Epithelial cell of proximal tubule (primary cell): Measurements from ENCODE around the gene GTPBP2. TPM values are rescaled to one million over a fixed set of nuclear protein-coding genes. Genes with fewer than 3 reads are reported as not detected.
"Not testable (repeated sequence)": the region's sequence is repeated elsewhere in the genome, so short reads cannot be mapped to it uniquely, and the experiment has no call there.

Experiments
- DNase-seq: peaks from one replicate; pipeline ENCODE4 v3.0.0-alpha.2; 2011; ENCODE audit warnings: low read depth
- H3K4me3 ChIP-seq: 2 replicates; pipeline ENCODE4 v1.5.1; 2011; ENCODE audit warnings: low read depth, mild to moderate bottlenecking, low read length
- total RNA-seq: library from RNA; depleted of rRNA; stranded (reverse); fragments of >200 nt; gene quantifications from 2 replicates; pipeline ENCODE4 v1.2.3, GENCODE V29; 2015
- TF ChIP-seq, protein P1 (sequence below): conservative IDR thresholded peaks from 2 replicates; pipeline ENCODE4 v1.5.1; 2012; ENCODE audit warnings: low read depth, mild to moderate bottlenecking, low read length

Gene GTPBP2
- total RNA-seq, 1 donor from 2014 or later: 85.6 TPM

DNA sequence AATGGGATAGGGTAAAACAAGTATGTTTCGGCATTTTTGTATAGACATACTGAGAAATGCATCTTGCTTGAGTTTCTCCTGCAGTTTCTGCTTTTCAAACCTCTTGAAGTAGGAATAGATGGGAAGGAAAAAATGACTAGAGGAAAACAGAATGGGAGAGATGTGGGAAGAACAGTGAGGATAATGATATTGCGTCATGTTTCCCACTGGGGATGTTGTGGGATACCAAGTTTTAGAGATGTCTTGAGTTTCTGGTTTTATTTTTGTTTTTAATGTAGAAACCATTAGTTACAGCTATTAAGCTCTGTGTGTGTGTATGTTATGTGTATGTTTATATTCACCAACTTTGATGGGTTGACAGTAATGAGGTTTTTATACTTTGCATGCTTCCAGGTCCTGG, 28.5 kb downstream of the GTPBP2 start:
- TF ChIP-seq, protein P1, sequence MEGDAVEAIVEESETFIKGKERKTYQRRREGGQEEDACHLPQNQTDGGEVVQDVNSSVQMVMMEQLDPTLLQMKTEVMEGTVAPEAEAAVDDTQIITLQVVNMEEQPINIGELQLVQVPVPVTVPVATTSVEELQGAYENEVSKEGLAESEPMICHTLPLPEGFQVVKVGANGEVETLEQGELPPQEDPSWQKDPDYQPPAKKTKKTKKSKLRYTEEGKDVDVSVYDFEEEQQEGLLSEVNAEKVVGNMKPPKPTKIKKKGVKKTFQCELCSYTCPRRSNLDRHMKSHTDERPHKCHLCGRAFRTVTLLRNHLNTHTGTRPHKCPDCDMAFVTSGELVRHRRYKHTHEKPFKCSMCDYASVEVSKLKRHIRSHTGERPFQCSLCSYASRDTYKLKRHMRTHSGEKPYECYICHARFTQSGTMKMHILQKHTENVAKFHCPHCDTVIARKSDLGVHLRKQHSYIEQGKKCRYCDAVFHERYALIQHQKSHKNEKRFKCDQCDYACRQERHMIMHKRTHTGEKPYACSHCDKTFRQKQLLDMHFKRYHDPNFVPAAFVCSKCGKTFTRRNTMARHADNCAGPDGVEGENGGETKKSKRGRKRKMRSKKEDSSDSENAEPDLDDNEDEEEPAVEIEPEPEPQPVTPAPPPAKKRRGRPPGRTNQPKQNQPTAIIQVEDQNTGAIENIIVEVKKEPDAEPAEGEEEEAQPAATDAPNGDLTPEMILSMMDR: no peak
- no peak for DNase-seq
- no peak overlapping the region for H3K4me3 ChIP-seq

DNA sequence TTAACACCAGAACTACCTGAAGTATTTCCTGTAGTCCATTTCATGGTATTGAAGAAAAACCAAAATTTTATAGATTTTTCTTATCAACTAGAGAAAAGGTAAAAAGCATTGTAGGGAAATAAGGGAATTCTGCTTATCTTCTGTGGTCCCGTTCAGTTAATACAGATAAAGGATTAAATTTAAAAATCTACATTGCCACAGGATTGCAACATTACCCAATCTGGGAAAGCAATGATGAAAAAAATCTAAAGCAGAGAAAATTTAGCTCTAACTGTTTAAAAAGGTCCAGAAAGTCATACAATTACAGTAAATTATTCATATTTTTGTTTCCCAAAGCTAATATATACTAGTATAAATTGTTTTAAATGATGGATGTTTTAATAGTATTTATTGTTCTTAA, 35.1 kb downstream of the GTPBP2 start:
- DNase-seq: no peak
- TF ChIP-seq, protein P1: no peak
- no peak overlapping the region for H3K4me3 ChIP-seq

DNA sequence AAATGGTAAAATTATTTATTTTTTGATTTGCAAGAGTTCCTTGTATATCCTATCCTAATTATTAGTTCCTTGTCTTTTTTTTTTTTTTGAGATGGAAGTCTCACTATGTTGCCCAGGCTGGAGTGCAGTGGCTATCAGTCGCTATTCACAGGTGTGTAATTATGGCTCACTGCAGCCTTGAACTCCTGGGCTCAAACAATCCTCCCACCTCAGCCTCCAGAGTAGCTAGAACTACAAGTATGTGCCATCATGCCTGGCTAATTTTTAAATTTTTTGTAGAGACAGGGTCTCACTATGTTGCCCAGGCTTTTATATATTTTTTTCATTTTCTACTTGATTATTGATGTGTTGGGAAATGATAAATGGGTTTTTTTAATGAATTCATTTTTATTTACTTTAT, 39.5 kb downstream of the GTPBP2 start:
- DNase-seq, H3K4me3 ChIP-seq: not testable (repeated sequence)

DNA sequence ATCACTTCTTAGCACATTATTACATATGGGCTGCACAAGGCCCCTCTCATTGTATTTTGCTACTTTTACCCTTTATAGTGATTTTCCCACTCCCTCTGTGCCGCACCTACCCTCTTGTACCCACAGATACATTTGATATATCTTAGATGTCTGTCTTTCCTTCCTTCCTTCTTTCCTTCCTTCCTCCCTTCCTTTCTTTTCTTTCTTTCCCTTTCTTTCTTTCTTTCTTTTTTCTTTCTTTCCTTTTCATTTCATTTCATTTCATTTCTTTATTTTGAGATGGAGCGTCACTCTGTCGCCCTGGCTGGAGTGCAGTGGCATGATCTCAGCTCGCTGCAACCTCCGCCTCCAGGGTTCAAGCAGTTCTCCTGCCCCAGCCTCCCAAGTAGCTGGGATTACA, 40.9 kb downstream of the GTPBP2 start:
- TF ChIP-seq, protein P1: no peak
- H3K4me3 ChIP-seq: no peak overlapping the region
- no peak for DNase-seq

DNA sequence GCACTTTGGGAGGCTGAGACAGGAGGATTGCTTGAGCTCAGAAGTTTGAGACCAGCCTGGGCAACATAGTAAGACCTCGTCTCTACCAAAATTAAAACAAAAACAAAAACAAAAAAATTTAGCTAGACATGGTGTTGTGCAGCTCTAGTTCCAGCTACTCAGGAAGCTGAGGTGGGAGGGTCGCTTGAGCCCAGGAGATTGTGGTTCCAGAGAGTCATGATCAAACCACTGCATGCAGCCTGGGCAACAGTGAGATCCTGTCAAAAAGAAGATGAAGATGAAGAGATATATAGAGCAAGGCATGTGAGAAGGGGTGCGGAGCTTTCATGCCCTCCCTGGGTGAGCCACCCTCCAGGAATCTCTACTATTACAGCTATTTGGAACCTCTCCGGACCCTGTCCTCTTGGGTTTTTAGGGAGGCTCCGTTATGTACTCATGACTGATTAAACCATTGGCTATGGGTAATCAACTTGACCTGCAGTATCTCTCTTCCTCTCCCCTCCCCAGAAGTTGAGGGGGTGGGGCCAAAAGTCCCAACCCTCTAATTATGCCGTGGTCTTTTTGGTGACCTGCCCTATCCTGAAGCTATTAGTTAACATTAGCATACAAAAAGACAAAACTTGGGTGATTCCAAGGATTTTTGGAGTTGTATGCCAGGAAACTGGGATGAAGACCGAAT, 44.0 kb downstream of the GTPBP2 start:
- H3K4me3 ChIP-seq: no peak overlapping the region
- TF ChIP-seq, protein P1: no peak
- no peak for DNase-seq

DNA sequence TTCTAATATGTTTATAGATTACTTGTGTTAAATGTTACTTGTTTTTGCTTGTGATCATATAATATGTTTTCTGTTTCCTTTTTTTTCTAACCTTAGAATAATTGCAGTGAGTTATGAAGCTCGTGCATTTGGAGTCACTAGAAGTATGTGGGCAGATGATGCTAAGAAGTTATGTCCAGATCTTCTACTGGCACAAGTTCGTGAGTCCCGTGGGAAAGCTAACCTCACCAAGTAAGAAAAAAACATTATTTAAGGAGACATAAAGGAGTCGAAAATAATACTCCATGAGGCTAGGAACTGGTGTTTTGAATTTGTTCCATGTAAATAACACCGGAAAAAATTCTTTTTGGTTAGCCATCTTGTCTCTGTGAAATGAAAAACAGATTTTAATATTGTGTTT, 46.2 kb downstream of the GTPBP2 start:
- TF ChIP-seq, protein P1: no peak
- H3K4me3 ChIP-seq: no peak overlapping the region
- DNase-seq: no peak

DNA sequence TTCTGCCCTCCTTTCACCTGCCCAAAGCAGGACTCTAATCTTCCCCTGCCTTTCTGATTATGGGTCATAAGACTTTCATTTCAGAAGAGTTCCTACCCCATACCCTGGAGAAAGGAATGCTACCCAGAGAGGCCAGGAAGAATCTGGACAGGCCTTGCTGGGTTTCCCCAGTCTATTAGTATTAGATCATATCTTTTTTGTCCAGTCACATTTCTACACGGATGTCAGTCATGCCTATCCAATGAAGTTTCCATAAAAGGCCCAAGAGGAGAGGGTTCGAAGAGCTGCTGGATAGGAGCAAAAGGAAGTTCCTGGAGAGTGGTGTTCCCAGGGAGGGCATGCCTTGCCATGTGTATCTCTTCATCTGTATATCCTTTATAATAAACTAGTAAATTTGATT, 49.9 kb downstream of the GTPBP2 start:
- TF ChIP-seq, protein P1: no peak
- peak overlapping the region; percentile 9 for H3K4me3 ChIP-seq
- peak; percentile 77 for DNase-seq
